ENCODE results near the gene TBCK.

DNA sequence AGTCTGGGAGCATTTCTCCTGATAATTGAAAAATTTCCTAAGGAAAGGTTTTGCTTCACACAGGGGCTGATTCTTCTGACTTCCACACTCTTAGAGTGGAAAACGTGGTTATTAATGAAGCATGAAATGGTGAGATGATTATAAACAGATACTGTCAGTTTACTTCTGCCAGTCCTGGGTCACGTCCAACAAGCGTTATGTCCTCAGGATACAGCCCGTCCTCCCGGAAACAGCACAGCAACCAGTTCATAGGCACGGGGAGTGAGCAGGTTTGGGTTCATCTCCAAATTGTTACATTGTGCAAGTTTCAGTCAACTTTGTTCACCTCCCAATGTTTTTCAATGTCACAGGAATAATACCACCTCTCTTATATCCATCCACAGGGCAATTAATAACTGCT is 321.9 kb downstream of the TBCK start:
- TF ChIP-seq POLR2A (IDR thresholded peaks at IDR 0.05; ENCODE audit: low read depth, low read length) (no peak), POLR2AphosphoS5 (IDR thresholded peaks at IDR 0.05; ENCODE audit: low read depth, low read length) (no peak)
